22Rv1 (cell line): ENCODE results near the gene TMEM139.
A peak's percentile ranks its signal among the peaks of the same experiment; 100 is the strongest.

Experiments used
- ZFX ChIP-seq: fragments of 450-650 bp; IDR thresholded peaks from 2 replicates; pipeline ENCODE4 v1.6.1; 2017; ENCODE audit warnings: antibody characterized with exemption, borderline replicate concordance
- TF ChIP-seq, protein P1 (sequence below): fragments of 450-650 bp; IDR thresholded peaks from 2 replicates; pipeline ENCODE4 v1.5.1; 2017; ENCODE audit warnings: mild to moderate bottlenecking

DNA sequence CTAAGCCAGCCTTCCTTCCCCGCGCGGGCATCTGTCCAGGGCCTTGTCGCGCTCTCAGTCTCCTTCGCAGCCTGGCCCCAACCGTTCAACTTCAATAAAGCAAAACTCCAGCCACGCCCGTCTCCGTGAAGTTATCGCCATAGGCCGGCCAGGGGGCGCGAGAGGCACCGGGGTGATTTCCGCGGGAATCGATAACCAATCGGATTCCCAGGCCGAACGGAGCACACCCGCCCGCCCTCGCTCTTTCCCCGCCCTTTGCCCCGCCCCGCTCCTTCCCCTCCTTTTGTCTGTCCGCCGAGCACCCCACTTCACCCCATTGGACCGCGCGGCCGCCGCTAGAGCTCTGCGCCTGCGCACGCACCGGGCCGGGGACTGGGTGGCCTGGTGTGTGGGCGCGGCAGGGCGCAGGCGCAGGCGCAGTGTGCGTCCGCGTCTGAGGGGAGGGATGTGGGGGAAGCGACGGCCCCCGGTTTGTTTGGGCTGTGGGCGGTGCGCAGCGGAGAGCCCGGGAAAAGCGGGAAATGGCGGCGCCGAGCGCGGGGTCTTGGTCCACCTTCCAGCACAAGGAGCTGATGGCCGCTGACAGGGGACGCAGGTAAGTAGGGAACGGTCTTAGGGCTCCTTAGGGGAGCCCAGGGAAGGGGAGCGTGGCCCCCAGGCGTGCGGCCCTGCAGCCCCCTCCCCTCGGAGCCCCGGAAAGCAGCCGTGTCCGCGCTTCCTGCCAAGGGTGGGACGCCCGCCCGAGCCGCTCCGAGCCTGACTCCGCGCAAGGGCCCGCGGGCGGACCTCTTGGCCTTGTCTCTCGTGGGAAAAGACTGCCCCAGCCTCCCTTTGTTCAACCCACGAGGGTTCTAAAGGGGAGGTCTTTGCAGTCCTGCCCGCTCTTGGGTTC is 3.4 kb downstream of the TMEM139 start, which contains the start of gene CASP2:
- TF ChIP-seq, protein P1, sequence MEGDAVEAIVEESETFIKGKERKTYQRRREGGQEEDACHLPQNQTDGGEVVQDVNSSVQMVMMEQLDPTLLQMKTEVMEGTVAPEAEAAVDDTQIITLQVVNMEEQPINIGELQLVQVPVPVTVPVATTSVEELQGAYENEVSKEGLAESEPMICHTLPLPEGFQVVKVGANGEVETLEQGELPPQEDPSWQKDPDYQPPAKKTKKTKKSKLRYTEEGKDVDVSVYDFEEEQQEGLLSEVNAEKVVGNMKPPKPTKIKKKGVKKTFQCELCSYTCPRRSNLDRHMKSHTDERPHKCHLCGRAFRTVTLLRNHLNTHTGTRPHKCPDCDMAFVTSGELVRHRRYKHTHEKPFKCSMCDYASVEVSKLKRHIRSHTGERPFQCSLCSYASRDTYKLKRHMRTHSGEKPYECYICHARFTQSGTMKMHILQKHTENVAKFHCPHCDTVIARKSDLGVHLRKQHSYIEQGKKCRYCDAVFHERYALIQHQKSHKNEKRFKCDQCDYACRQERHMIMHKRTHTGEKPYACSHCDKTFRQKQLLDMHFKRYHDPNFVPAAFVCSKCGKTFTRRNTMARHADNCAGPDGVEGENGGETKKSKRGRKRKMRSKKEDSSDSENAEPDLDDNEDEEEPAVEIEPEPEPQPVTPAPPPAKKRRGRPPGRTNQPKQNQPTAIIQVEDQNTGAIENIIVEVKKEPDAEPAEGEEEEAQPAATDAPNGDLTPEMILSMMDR, result peak; percentile 65
- no peak for TF ChIP-seq ZFX
